WERI-Rb-1 (cell line): ENCODE results near the gene SLC17A8.
"Not testable (repeated sequence)": the region's sequence is repeated elsewhere in the genome, so short reads cannot be mapped to it uniquely, and the experiment has no call there.

Source experiments
- DNase-seq: peaks from one replicate; pipeline ENCODE4 v3.0.0-alpha.2; 2020
- H3K27ac ChIP-seq: fragments of 250-450 bp; sonication (Bioruptor Pico); 2 replicates; pipeline ENCODE4 v1.5.1; 2020; ENCODE audit warnings: mild to moderate bottlenecking, moderate library complexity
- H3K27me3 ChIP-seq: fragments of 250-450 bp; sonication (Bioruptor Pico); 2 replicates; pipeline ENCODE4 v1.5.1; 2021; ENCODE audit warnings: mild to moderate bottlenecking, low read depth, moderate library complexity; ENCODE audit not compliant: insufficient read depth, severe bottlenecking
- H3K36me3 ChIP-seq: fragments of 250-450 bp; sonication (Bioruptor Pico); 2 replicates; pipeline ENCODE4 v1.5.1; 2020; ENCODE audit warnings: mild to moderate bottlenecking, moderate library complexity
- H3K4me3 ChIP-seq: 2 replicates; pipeline ENCODE4 v1.5.1; 2011; ENCODE audit warnings: low read depth, mild to moderate bottlenecking, control low read depth, low read length
- H3K9me3 ChIP-seq: fragments of 250-450 bp; sonication (Bioruptor Pico); 2 replicates; pipeline ENCODE4 v1.5.1; 2021; ENCODE audit warnings: mild to moderate bottlenecking, moderate library complexity; ENCODE audit not compliant: severe bottlenecking
- CTCF ChIP-seq: IDR thresholded peaks from 2 replicates; pipeline ENCODE4 v1.5.1; 2011; ENCODE audit warnings: low read depth, mild to moderate bottlenecking, control low read depth, inconsistent platforms, low read length

SLC17A8 gene

GRCh38 chr12:100329800-100330199 lies 27.1 kb upstream of the SLC17A8 start:
- Histone ChIP-seq H3K9me3 (no peaks in the 10 kb centered on the region), H3K27me3 (no peaks in the 10 kb centered on the region), H3K27ac (no peak overlapping the region), H3K36me3 (peaks cover 34% of the 10 kb centered on the region), H3K4me3 (no peak overlapping the region)
- DNase-seq, result no peak
- no peak for TF ChIP-seq CTCF

GRCh38 chr12:100331871-100332270 lies 25.0 kb upstream of the SLC17A8 start:
- Histone ChIP-seq H3K27ac (no peak overlapping the region), H3K9me3 (no peaks in the 10 kb centered on the region), H3K36me3 (peaks cover 40% of the 10 kb centered on the region), H3K27me3 (no peaks in the 10 kb centered on the region), H3K4me3 (no peak overlapping the region)
- TF ChIP-seq CTCF, result no peak
- DNase-seq, result no peak

GRCh38 chr12:100332852-100333251 lies 24.0 kb upstream of the SLC17A8 start:
- Histone ChIP-seq H3K36me3 (peaks cover 47% of the 10 kb centered on the region), H3K4me3 (no peak overlapping the region), H3K27ac (no peak overlapping the region), H3K27me3 (no peaks in the 10 kb centered on the region), H3K9me3 (no peaks in the 10 kb centered on the region)
- DNase-seq, result no peak
- TF ChIP-seq CTCF, result no peak

- peaks cover 23% of the 10 kb centered on the region for H3K36me3 ChIP-seq
- H3K4me3 ChIP-seq, result no peak overlapping the region
Measured at GRCh38 chr12:100337299-100337698, 19.6 kb upstream of the SLC17A8 start.

GRCh38 chr12:100337727-100338126 lies 19.1 kb upstream of the SLC17A8 start:
- no peak for DNase-seq
- H3K27ac ChIP-seq, result no peak overlapping the region
- peaks cover 23% of the 10 kb centered on the region for H3K36me3 ChIP-seq
- H3K4me3 ChIP-seq, result no peak overlapping the region
- no peaks in the 10 kb centered on the region for H3K27me3 ChIP-seq
- no peaks in the 10 kb centered on the region for H3K9me3 ChIP-seq
- no peak for TF ChIP-seq CTCF

More at GRCh38 chr12:100337299-100337698, 19.6 kb upstream of the SLC17A8 start:
- no peaks in the 10 kb centered on the region for H3K27me3 ChIP-seq
- no peak overlapping the region for H3K27ac ChIP-seq
- no peak for DNase-seq
- TF ChIP-seq CTCF, result no peak
- H3K9me3 ChIP-seq, result no peaks in the 10 kb centered on the region

- TF ChIP-seq CTCF, result no peak
- H3K4me3 ChIP-seq, result no peak overlapping the region
Measured at GRCh38 chr12:100339071-100339470, 17.8 kb upstream of the SLC17A8 start.

GRCh38 chr12:100342897-100343296 lies 14.0 kb upstream of the SLC17A8 start:
- not testable (repeated sequence) for H3K27ac ChIP-seq, H3K36me3 ChIP-seq, DNase-seq, H3K27me3 ChIP-seq, H3K4me3 ChIP-seq, H3K9me3 ChIP-seq

More at GRCh38 chr12:100339071-100339470, 17.8 kb upstream of the SLC17A8 start:
- H3K27me3 ChIP-seq, result no peaks in the 10 kb centered on the region
- H3K9me3 ChIP-seq, result no peaks in the 10 kb centered on the region
- no peak overlapping the region for H3K27ac ChIP-seq
- no peak for DNase-seq
- peaks cover 20% of the 10 kb centered on the region for H3K36me3 ChIP-seq

GRCh38 chr12:100344351-100344750 lies 12.5 kb upstream of the SLC17A8 start:
- not testable (repeated sequence) for H3K36me3 ChIP-seq, DNase-seq, H3K27ac ChIP-seq, H3K27me3 ChIP-seq, H3K9me3 ChIP-seq, H3K4me3 ChIP-seq
